Measurements from ENCODE around the gene ZFP36L2. TPM values are rescaled to one million over a fixed set of nuclear protein-coding genes. Genes with fewer than 3 reads are reported as not detected.

Gene ZFP36L2
- total and polyA plus RNA-seq, 9 of the 15 experiments (the other 6 are each of a cell fraction or from before 2014, with no cell fraction given): 4.1 to 60.6 (median 20.3) TPM

- Histone ChIP-seq H3K36me3 (ENCODE audit: control insufficient read depth, insufficient read depth, low read length) (peaks cover 23% of the 10 kb centered on the region), H3K4me3 (peak overlapping the region; percentile 62), H3K27ac (ENCODE audit: extremely low read depth, low read depth, low read length) (peak overlapping the region; percentile 86), H3K9me3 (replicated peaks; ENCODE audit: control insufficient read depth, insufficient read depth, low read depth, low read length) (no peaks in the 10 kb centered on the region), H3K4me2 (ENCODE audit: insufficient read depth, low read length) (peak overlapping the region; percentile 90), H3K9ac (ENCODE audit: insufficient read depth in 1 of 2, low read depth in 2 of 2, low read length in 2 of 2) (peak overlapping the region; percentile 88 to 91), H2AFZ (ENCODE audit: low read depth, low read length) (peak overlapping the region; percentile 91), H3K4me1 (replicated peaks in 1 of 2; ENCODE audit: control insufficient read depth in 2 of 2, insufficient read depth in 2 of 2, low read length in 2 of 2) (peaks cover 19 to 49% of the 10 kb centered on the region in 2 experiments; a peak in 4 of 5 replicates), H3K27me3 (ENCODE audit: control insufficient read depth in 2 of 2, insufficient read depth in 2 of 2, low read length in 2 of 2) (no peaks in the 10 kb centered on the region), H4K20me1 (replicated peaks; ENCODE audit: control insufficient read depth, insufficient read depth, low read length) (no peaks in the 10 kb centered on the region), H3K9me1 (ENCODE audit: control insufficient read depth, insufficient read depth, low read length) (no peaks in the 10 kb centered on the region), H3K79me2 (ENCODE audit: control insufficient read depth, insufficient read depth, low read length) (peaks cover 55% of the 10 kb centered on the region)
- ChIA-PET POLR2A (interaction anchor here (0.6 to 1.8 kb wide), 14 partner anchors 7 to 956 kb away, joined by 3 to 9 read pairs (median 4); partner anchors contain the start of gene ZFP36L2), CTCF (ENCODE audit: low intra/inter-chr PET ratio) (interaction anchor here (0.7 to 0.8 kb wide), 2 partner anchors 34 to 245 kb away, joined by 3 to 5 read pairs; no protein-coding TSS in a partner anchor)
- TSS peak; percentile 83 for BruUV-seq (replicated peaks)
- FAIRE-seq: peak; percentile 99
- in situ Hi-C loops (cut with MboI) (loop anchor here (10.0 kb wide), 1 partner anchor 45 kb away; no protein-coding TSS in a partner anchor), intact Hi-C loops (cut with micrococcal nuclease) (loop anchor here (2.0 kb wide), 1 partner anchor 41 kb away; no protein-coding TSS in a partner anchor)
- DNase-seq (ENCODE audit: extremely low read depth in 1 of 4, low spot score in 3 of 4): peak; percentile 89 to 94 (median 91)
- ATAC-seq: peak; percentile 84
- under 1% methylated on average over 27 of the region's 35 CpGs for WGBS (ENCODE audit: insufficient coverage, low coverage, missing lambda C conversion rate)
- TF ChIP-seq, protein P1, sequence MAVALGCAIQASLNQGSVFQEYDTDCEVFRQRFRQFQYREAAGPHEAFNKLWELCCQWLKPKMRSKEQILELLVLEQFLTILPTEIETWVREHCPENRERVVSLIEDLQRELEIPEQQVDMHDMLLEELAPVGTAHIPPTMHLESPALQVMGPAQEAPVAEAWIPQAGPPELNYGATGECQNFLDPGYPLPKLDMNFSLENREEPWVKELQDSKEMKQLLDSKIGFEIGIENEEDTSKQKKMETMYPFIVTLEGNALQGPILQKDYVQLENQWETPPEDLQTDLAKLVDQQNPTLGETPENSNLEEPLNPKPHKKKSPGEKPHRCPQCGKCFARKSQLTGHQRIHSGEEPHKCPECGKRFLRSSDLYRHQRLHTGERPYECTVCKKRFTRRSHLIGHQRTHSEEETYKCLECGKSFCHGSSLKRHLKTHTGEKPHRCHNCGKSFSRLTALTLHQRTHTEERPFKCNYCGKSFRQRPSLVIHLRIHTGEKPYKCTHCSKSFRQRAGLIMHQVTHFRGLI (CRISPR knock-in tag; IDR thresholded peaks at IDR 0.05): no peak
- TF ChIP-seq ZNF354B (CRISPR knock-in tag; IDR thresholded peaks at IDR 0.05) (no peak), SPI1 (IDR thresholded peaks at IDR 0.05; ENCODE audit: borderline replicate concordance, low read depth, low read length) (peak; percentile 51; the same call in 1 of the 2 replicates), ZNF212 (CRISPR knock-in tag; IDR thresholded peaks at IDR 0.05) (no peak), NRF1 (conservative IDR thresholded peaks at IDR 0.05 in 1 of 2, IDR thresholded peaks at IDR 0.05 in 1 of 2) (peak; percentile 65 to 72), RHOXF2B (CRISPR knock-in tag; conservative IDR thresholded peaks at IDR 0.05) (0 out of 2 replicates have a peak, but pooled peaks have one; percentile 30), SOX6 (IDR thresholded peaks at IDR 0.05) (0 out of 2 replicates have a peak, but pooled peaks have one; percentile 44), XRCC5 (IDR thresholded peaks at IDR 0.05; ENCODE audit: low read depth, low read length) (no peak), POU5F1 (IDR thresholded peaks at IDR 0.05; ENCODE audit: borderline replicate concordance, low read depth, low read length, partially characterized antibody) (no peak), RBM15 (IDR thresholded peaks at IDR 0.05; ENCODE audit: insufficient read depth, low read length) (no peak), ZNF175 (CRISPR knock-in tag; IDR thresholded peaks at IDR 0.05; ENCODE audit: low read depth) (0 out of 2 replicates have a peak, but pooled peaks have one; percentile 26), TBP (optimal IDR thresholded peaks at IDR 0.05; ENCODE audit: low read depth, low read length) (peak; percentile 79), ATF6 (CRISPR knock-in tag; IDR thresholded peaks at IDR 0.05) (0 out of 2 replicates have a peak, but pooled peaks have one; percentile 49), ZNF76 (CRISPR knock-in tag; IDR thresholded peaks at IDR 0.05; ENCODE audit: borderline replicate concordance) (no peak)
- TF ChIP-seq, protein P2, sequence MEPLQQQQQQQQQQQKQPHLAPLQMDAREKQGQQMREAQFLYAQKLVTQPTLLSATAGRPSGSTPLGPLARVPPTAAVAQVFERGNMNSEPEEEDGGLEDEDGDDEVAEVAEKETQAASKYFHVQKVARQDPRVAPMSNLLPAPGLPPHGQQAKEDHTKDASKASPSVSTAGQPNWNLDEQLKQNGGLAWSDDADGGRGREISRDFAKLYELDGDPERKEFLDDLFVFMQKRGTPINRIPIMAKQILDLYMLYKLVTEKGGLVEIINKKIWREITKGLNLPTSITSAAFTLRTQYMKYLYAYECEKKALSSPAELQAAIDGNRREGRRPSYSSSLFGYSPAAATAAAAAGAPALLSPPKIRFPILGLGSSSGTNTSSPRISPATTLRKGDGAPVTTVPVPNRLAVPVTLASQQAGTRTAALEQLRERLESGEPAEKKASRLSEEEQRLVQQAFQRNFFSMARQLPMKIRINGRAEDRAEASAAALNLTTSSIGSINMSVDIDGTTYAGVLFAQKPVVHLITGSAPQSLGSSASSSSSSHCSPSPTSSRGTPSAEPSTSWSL (CRISPR knock-in tag; IDR thresholded peaks at IDR 0.05; ENCODE audit: borderline replicate concordance): no peak
Measured at GRCh38 chr2:43219383-43220228, 6.8 kb downstream of the ZFP36L2 start.

Data from K562 (cell line).